Epithelial cell of esophagus (primary cell): ENCODE results near the gene GPX5.
"Not testable (repeated sequence)": the region's sequence is repeated elsewhere in the genome, so short reads cannot be mapped to it uniquely, and the experiment has no call there.

Experiments
- DNase-seq: peaks from one replicate; pipeline ENCODE4 v3.0.0; 2010; ENCODE audit warnings: low read depth
- H3K4me3 ChIP-seq: 2 replicates; pipeline ENCODE4 v1.5.1; 2011; ENCODE audit warnings: mild to moderate bottlenecking, low read length, control low read depth
- CTCF ChIP-seq: IDR thresholded peaks from 2 replicates; pipeline ENCODE4 v1.5.1; 2011; ENCODE audit warnings: low read depth, mild to moderate bottlenecking, low read length, control low read depth, inconsistent platforms; ENCODE audit not compliant: insufficient read depth; ENCODE audit errors: missing control alignments

Gene GPX5

GRCh38 chr6:28497893-28498292 lies 27.8 kb upstream of the GPX5 start:
- no peak overlapping the region for H3K4me3 ChIP-seq
- no peak for TF ChIP-seq CTCF
- DNase-seq = no peak

- no peak overlapping the region for H3K4me3 ChIP-seq
- no peak for DNase-seq
- no peak for TF ChIP-seq CTCF
These were observed 24.4 kb upstream of the GPX5 start for GRCh38 chr6:28501259-28501658.

GRCh38 chr6:28502136-28502535 lies 23.5 kb upstream of the GPX5 start:
- H3K4me3 ChIP-seq, DNase-seq: not testable (repeated sequence)

- H3K4me3 ChIP-seq, DNase-seq: not testable (repeated sequence)
These were observed 22.9 kb upstream of the GPX5 start for GRCh38 chr6:28502709-28503305.

- DNase-seq = no peak
- TF ChIP-seq CTCF = no peak
- H3K4me3 ChIP-seq = no peak overlapping the region
These were observed 19.9 kb upstream of the GPX5 start for GRCh38 chr6:28505733-28506132.

GRCh38 chr6:28506807-28507475 lies 18.7 kb upstream of the GPX5 start:
- TF ChIP-seq CTCF = no peak
- no peak overlapping the region for H3K4me3 ChIP-seq
- no peak for DNase-seq

- H3K4me3 ChIP-seq = no peak overlapping the region
- DNase-seq = no peak
- TF ChIP-seq CTCF = no peak
These were observed 13.9 kb upstream of the GPX5 start for GRCh38 chr6:28511628-28512300.

DNA sequence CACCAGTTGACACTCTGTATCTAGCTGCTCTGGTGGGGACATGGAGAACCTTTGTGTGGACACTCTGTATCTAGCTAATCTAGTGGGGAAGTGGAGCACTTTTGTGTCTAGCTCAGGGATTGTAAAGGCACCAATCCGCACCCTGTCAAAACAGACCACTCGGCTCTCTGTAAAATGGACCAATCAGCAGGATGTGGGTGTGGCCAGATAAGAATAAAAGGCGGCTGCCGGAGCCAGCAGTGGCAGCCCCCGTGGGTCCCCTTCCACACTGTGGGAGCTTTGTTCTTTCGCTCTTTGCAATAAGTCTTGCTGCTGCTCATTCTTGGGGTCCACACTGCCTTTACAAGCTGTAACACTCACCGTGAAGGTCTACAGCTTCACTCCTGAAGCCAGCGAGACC lies 13.3 kb upstream of the GPX5 start:
- DNase-seq, H3K4me3 ChIP-seq: not testable (repeated sequence)
